Transverse colon (tissue), 4 donors: Measurements from ENCODE around the gene ORC3. TPM values are rescaled to one million over a fixed set of nuclear protein-coding genes. Genes with fewer than 3 reads are reported as not detected.
A peak's percentile ranks its signal among the peaks of the same experiment; 100 is the strongest.
"Not testable (repeated sequence)": the region's sequence is repeated elsewhere in the genome, so short reads cannot be mapped to it uniquely, and the experiment has no call there.

Source experiments
- DNase-seq: peaks from one replicate; pipeline ENCODE4 v3.0.0-alpha.2; 2019
- H3K27ac ChIP-seq, 4 donors: fragments of 200-600 bp; sonication (generic); 2 replicates each; pipeline ENCODE4 v1.5.1; 2016 to 2018; ENCODE audit warnings: inconsistent platforms in 4 of 4
- H3K27me3 ChIP-seq: fragments of 200-600 bp; sonication (generic); 2 replicates; pipeline ENCODE4 v1.5.1; 2017; ENCODE audit warnings: inconsistent platforms
- H3K36me3 ChIP-seq, 4 donors: fragments of 200-600 bp; sonication (generic); 2 replicates each; pipeline ENCODE4 v1.5.1; 2017 to 2019; ENCODE audit warnings: inconsistent platforms in 4 of 4
- H3K4me1 ChIP-seq, 4 donors: fragments of 200-600 bp; sonication (generic); 2 replicates each; pipeline ENCODE4 v1.5.1; 2017 to 2020; ENCODE audit warnings: inconsistent platforms in 4 of 4
- H3K4me3 ChIP-seq, 4 donors: fragments of 200-600 bp; sonication (generic); 1 replicate in 1 of 4; 2 replicates in 3 of 4; pipeline versions ENCODE4 v1.5.1 to v1.6.1; 2017 to 2019; ENCODE audit warnings: inconsistent platforms in 4 of 4
- H3K9me3 ChIP-seq, 2 donors: fragments of 200-600 bp; sonication (generic); 2 replicates each; pipeline ENCODE4 v1.5.1; 2017 to 2019; ENCODE audit warnings: inconsistent platforms in 2 of 2
- CTCF ChIP-seq, 5 experiments: fragments of 200-600 bp in 3 of 5; fragments of 450-650 bp in 2 of 5; sonication (generic) in 3 of 5; IDR thresholded peaks; 1 replicate in 2 of 5; 2 replicates in 3 of 5; pipeline ENCODE4 v1.5.1; 2016 to 2017; ENCODE audit warnings: antibody characterized with exemption in 5 of 5, inconsistent platforms in 3 of 5, mild to moderate bottlenecking in 2 of 5, moderate library complexity in 1 of 5
- EP300 ChIP-seq: sonication (generic); formaldehyde crosslinking; IDR thresholded peaks from one replicate; pipeline ENCODE4 v1.6.1; 2017; ENCODE audit warnings: antibody characterized with exemption, low read depth
- POLR2A ChIP-seq: fragments of 450-650 bp; IDR thresholded peaks from one replicate; pipeline ENCODE4 v1.6.1; 2016; ENCODE audit warnings: antibody characterized with exemption, mild to moderate bottlenecking, moderate library complexity
- POLR2AphosphoS5 ChIP-seq, 3 donors: sonication (generic); formaldehyde crosslinking; IDR thresholded peaks; one replicate each; pipeline ENCODE4 v1.6.1; 2016; ENCODE audit warnings: antibody characterized with exemption in 3 of 3
- WGBS, 2 donors: methylation state at CpG; one replicate each; pipeline ENCODE4 v1.1.5; 2018; ENCODE audit warnings: low coverage in 1 of 2; 5-methylcytosine and 5-hydroxymethylcytosine counted together
- in situ Hi-C, 4 donors: fragments of 200-750 bp; cut with MboI; loops; one replicate each; pipeline versions ENCODE4 v1.15.0 to v1.15.1; 2017; ENCODE audit warnings: low sequenced_read_pairs in 3 of 4, low pct_ligation_motif_present in 1 of 4, low pct_unique_long_range_greater_than_20kb in 1 of 4
- intact Hi-C: fragments of 100-400 bp; cut with DNase I; formaldehyde crosslinking; loops from one replicate; pipeline ENCODE4 v1.15.1; 2023; ENCODE audit warnings: low total_unique reads
- total RNA-seq, 4 donors: library from RNA; depleted of rRNA; stranded (reverse); fragments of >200 nt; gene quantifications; one replicate each; pipeline ENCODE4 v1.1.0, GENCODE V29; 2016

The ORC3 gene
- total RNA-seq, 4 donors from 2014 or later, result 2.2 to 18.4 (median 17.8) TPM

- no peak overlapping the region for H3K4me3 ChIP-seq
- no peaks in the 10 kb centered on the region for H3K27me3 ChIP-seq
- no peak overlapping the region for H3K27ac ChIP-seq
- H3K4me1 ChIP-seq, result peaks cover 5 to 73% (median 21%) of the 10 kb centered on the region in 4 donors
- DNase-seq, result no peak
- H3K36me3 ChIP-seq, result no peaks in the 10 kb centered on the region
- WGBS, 2 donors, result 81 to 82% methylated on average over 2 of the region's 2 CpGs
- in situ Hi-C loops (no loop called here), intact Hi-C loops (no loop called here)
- H3K9me3 ChIP-seq, result no peaks in the 10 kb centered on the region
- TF ChIP-seq EP300 (no peak), POLR2A (no peak), CTCF (IDR thresholded peaks at IDR 0.05) (no peak), POLR2AphosphoS5 (IDR thresholded peaks at IDR 0.05) (no peak)
These were observed 102.2 kb downstream of the ORC3 start for GRCh38 chr6:87692086-87692485.

DNA sequence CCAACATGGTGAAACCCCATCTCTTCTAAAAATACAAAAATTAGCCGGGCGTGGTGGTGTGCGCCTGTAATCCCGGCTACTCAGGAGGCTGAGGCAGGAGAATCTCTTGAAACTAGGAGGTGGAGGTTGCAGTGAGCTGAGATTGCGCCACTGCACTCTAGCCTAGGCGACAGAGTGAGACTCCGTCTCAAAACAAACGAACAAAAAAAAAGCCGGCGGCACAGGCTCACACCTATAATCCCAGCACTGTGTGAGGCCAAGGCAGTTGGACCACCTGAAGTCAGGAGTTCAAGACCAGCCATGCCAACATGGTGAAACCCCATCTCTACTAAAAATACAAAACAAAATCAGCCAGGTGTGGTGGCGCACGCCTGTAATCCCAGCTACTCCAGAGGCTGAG lies 106.9 kb downstream of the ORC3 start:
- intact Hi-C loops, DNase-seq, H3K27ac ChIP-seq, H3K27me3 ChIP-seq, H3K4me3 ChIP-seq, H3K9me3 ChIP-seq, in situ Hi-C loops, H3K36me3 ChIP-seq: not testable (repeated sequence)
- 85 to 95% methylated on average over 11 to 12 of the region's 12 CpGs for WGBS, 2 donors
- H3K4me1 ChIP-seq, result peaks cover 13 to 69% (median 35%) of the 10 kb centered on the region in 4 donors

- peak overlapping the region; percentile 50 to 100 (median 98) for H3K27ac ChIP-seq
- intact Hi-C loops, result no loop called here
- DNase-seq, result no peak
These were observed 107.9 kb downstream of the ORC3 start for GRCh38 chr6:87697581-87698546.

GRCh38 chr6:87698547-87699006 lies 108.6 kb downstream of the ORC3 start:
- H3K27ac ChIP-seq, result peak overlapping the region; percentile 50 to 100 (median 98)
- 22 to 25% methylated on average over 2 of the region's 2 CpGs for WGBS, 2 donors
- H3K4me1 ChIP-seq, result peaks cover 13 to 64% (median 30%) of the 10 kb centered on the region in 4 donors
- no peak for DNase-seq
- H3K36me3 ChIP-seq, result no peaks in the 10 kb centered on the region
- H3K27me3 ChIP-seq, result no peaks in the 10 kb centered on the region
- in situ Hi-C loops (no loop called here), intact Hi-C loops (no loop called here)
- peak overlapping the region in 3 of 4 donors; percentile 83 to 94 (median 91) for H3K4me3 ChIP-seq
- no peaks in the 10 kb centered on the region for H3K9me3 ChIP-seq
- peak in 1 of 3 donors; percentile 20 for TF ChIP-seq POLR2AphosphoS5 (IDR thresholded peaks at IDR 0.05)
- no peak for TF ChIP-seq CTCF (IDR thresholded peaks at IDR 0.05)
- TF ChIP-seq EP300, result no peak
- no peak for TF ChIP-seq POLR2A

More at GRCh38 chr6:87697581-87698546, 107.9 kb downstream of the ORC3 start:
- H3K4me3 ChIP-seq, result peak overlapping the region in 2 of 4 donors; percentile 83 to 94
- no peaks in the 10 kb centered on the region for H3K9me3 ChIP-seq
- WGBS, 2 donors, result 31 to 51% methylated on average over 8 of the region's 8 CpGs
- H3K27me3 ChIP-seq, result no peaks in the 10 kb centered on the region
- TF ChIP-seq POLR2AphosphoS5 (IDR thresholded peaks at IDR 0.05) (peak in 1 of 3 donors; percentile 12), EP300 (no peak)
- in situ Hi-C loops, result no loop called here
- peaks cover 13 to 64% (median 32%) of the 10 kb centered on the region in 4 donors for H3K4me1 ChIP-seq
- H3K36me3 ChIP-seq, result no peaks in the 10 kb centered on the region

GRCh38 chr6:87699576-87699975 lies 109.6 kb downstream of the ORC3 start:
- no peaks in the 10 kb centered on the region for H3K27me3 ChIP-seq
- H3K27ac ChIP-seq, result peak overlapping the region; percentile 20 to 100 (median 98)
- no peaks in the 10 kb centered on the region for H3K9me3 ChIP-seq
- intact Hi-C loops, result no loop called here
- in situ Hi-C loops, result no loop called here
- TF ChIP-seq EP300 (no peak), POLR2AphosphoS5 (IDR thresholded peaks at IDR 0.05) (no peak), CTCF (IDR thresholded peaks at IDR 0.05) (no peak), POLR2A (no peak)
- peaks cover 13 to 54% (median 26%) of the 10 kb centered on the region in 4 donors for H3K4me1 ChIP-seq
- no peak for DNase-seq
- WGBS, 2 donors, result 0 to 1% methylated on average over 2 to 4 of the region's 4 CpGs
- peak overlapping the region in 3 of 4 donors; percentile 83 to 94 (median 91) for H3K4me3 ChIP-seq
- H3K36me3 ChIP-seq, result no peaks in the 10 kb centered on the region
